ENCODE results near the gene PTPRE. TPM values are rescaled to one million over a fixed set of nuclear protein-coding genes. Genes with fewer than 3 reads are reported as not detected.

Gene PTPRE
- total and polyA plus RNA-seq, 7 donors, result 0.48 to 4.5 (median 2.7) TPM

GRCh38 chr10:128001849-128002248 lies 94.9 kb downstream of the PTPRE start:
- H3K4me3 ChIP-seq, result no peak overlapping the region
- no peak for TF ChIP-seq CTCF (IDR thresholded peaks at IDR 0.05)
- intact Hi-C loops (cut with DNase I), result no loop called here
- DNase-seq, result no peak
- no peak overlapping the region for H3K27ac ChIP-seq
- peaks cover 0 to 2% (median 0%) of the 10 kb centered on the region in 3 donors for H3K27me3 ChIP-seq (ENCODE audit: insufficient read depth in 3 of 3, low read length in 2 of 3)
- H3K36me3 ChIP-seq (ENCODE audit: insufficient read depth in 1 of 2, low read depth in 1 of 2), result no peaks in the 10 kb centered on the region
- no peaks in the 10 kb centered on the region for H3K4me1 ChIP-seq
- WGBS, 3 donors, result 77 to 84% (median 80%) methylated on average over 13 of the region's 13 CpGs
- no peak for ATAC-seq
- no peaks in the 10 kb centered on the region for H3K9me3 ChIP-seq

GRCh38 chr10:128003521-128003920 lies 96.6 kb downstream of the PTPRE start:
- 41 to 55% (median 49%) methylated on average over 7 of the region's 7 CpGs for WGBS, 3 donors
- Histone ChIP-seq H3K9me3 (no peaks in the 10 kb centered on the region), H3K36me3 (ENCODE audit: insufficient read depth in 1 of 2, low read depth in 1 of 2) (no peaks in the 10 kb centered on the region), H3K27me3 (ENCODE audit: insufficient read depth in 3 of 3, low read length in 2 of 3) (peaks cover 0 to 2% (median 0%) of the 10 kb centered on the region in 3 donors), H3K27ac (no peak overlapping the region), H3K4me1 (no peaks in the 10 kb centered on the region), H3K4me3 (no peak overlapping the region)
- intact Hi-C loops (cut with DNase I), result no loop called here
- TF ChIP-seq CTCF (IDR thresholded peaks at IDR 0.05), result no peak
- ATAC-seq (no peak), DNase-seq (no peak)

GRCh38 chr10:128005858-128006257 lies 99.0 kb downstream of the PTPRE start:
- no peak for TF ChIP-seq CTCF (IDR thresholded peaks at IDR 0.05)
- intact Hi-C loops (cut with DNase I), result no loop called here
- no peaks in the 10 kb centered on the region for H3K27me3 ChIP-seq (ENCODE audit: insufficient read depth in 3 of 3, low read length in 2 of 3)
- H3K27ac ChIP-seq, result no peak overlapping the region
- ATAC-seq (no peak), DNase-seq (no peak)
- 90 to 100% (median 92%) methylated on average over 1 of the region's 1 CpG for WGBS, 3 donors
- H3K4me1 ChIP-seq, result no peaks in the 10 kb centered on the region
- H3K4me3 ChIP-seq, result no peak overlapping the region
- no peaks in the 10 kb centered on the region for H3K9me3 ChIP-seq
- H3K36me3 ChIP-seq (ENCODE audit: insufficient read depth in 1 of 2, low read depth in 1 of 2), result no peaks in the 10 kb centered on the region

GRCh38 chr10:128007056-128007455 lies 100.2 kb downstream of the PTPRE start:
- ATAC-seq (no peak), DNase-seq (no peak)
- no peak overlapping the region for H3K4me3 ChIP-seq
- no peaks in the 10 kb centered on the region for H3K27me3 ChIP-seq (ENCODE audit: insufficient read depth in 3 of 3, low read length in 2 of 3)
- H3K36me3 ChIP-seq (ENCODE audit: insufficient read depth in 1 of 2, low read depth in 1 of 2), result no peaks in the 10 kb centered on the region
- no peak for TF ChIP-seq CTCF (IDR thresholded peaks at IDR 0.05)
- intact Hi-C loops (cut with DNase I), result no loop called here
- 95 to 98% (median 96%) methylated on average over 1 of the region's 1 CpG for WGBS, 3 donors
- H3K4me1 ChIP-seq, result no peaks in the 10 kb centered on the region
- H3K27ac ChIP-seq, result no peak overlapping the region
- H3K9me3 ChIP-seq, result no peaks in the 10 kb centered on the region

- ATAC-seq (no peak), DNase-seq (no peak)
- Histone ChIP-seq H3K4me3 (no peak overlapping the region), H3K36me3 (ENCODE audit: insufficient read depth in 1 of 2, low read depth in 1 of 2) (no peaks in the 10 kb centered on the region), H3K27me3 (ENCODE audit: insufficient read depth in 3 of 3, low read length in 2 of 3) (no peaks in the 10 kb centered on the region), H3K27ac (no peak overlapping the region), H3K9me3 (no peaks in the 10 kb centered on the region), H3K4me1 (no peaks in the 10 kb centered on the region)
- intact Hi-C loops (cut with DNase I), result no loop called here
- WGBS, 3 donors, result 81 to 90% (median 84%) methylated on average over 4 to 7 of the region's 7 CpGs
- TF ChIP-seq CTCF (IDR thresholded peaks at IDR 0.05), result no peak
Observed at GRCh38 chr10:128007971-128008370, 101.1 kb downstream of the PTPRE start.
